ENCODE data around the gene SECISBP2L. TPM values are rescaled to one million over a fixed set of nuclear protein-coding genes. Genes with fewer than 3 reads are reported as not detected.

SECISBP2L gene
- total RNA-seq, 1 donor from 2014 or later, result 20.4 TPM

GRCh38 chr15:48954538-48954937 is 91.7 kb downstream of the SECISBP2L start:
- H3K9ac ChIP-seq (ENCODE audit: low read depth in 1 of 3, low read length in 3 of 3), result no peak overlapping the region
- H3K9me3 ChIP-seq (ENCODE audit: control insufficient read depth in 3 of 3, low read length in 3 of 3), result no peaks in the 10 kb centered on the region
- H3K27ac ChIP-seq (ENCODE audit: low read depth, low read length), result no peak overlapping the region
- no peak overlapping the region for H3K4me3 ChIP-seq (ENCODE audit: low read length in 3 of 3)
- H3K4me1 ChIP-seq (ENCODE audit: control insufficient read depth in 3 of 3, insufficient read depth in 3 of 3, low read length in 3 of 3), result no peaks in the 10 kb centered on the region
- no peaks in the 10 kb centered on the region for H3K36me3 ChIP-seq (ENCODE audit: control insufficient read depth in 3 of 3, insufficient read depth in 3 of 3, low read length in 3 of 3)
- no peaks in the 10 kb centered on the region for H3K27me3 ChIP-seq (ENCODE audit: control insufficient read depth in 3 of 3, insufficient read depth in 3 of 3, low read length in 3 of 3)

- Histone ChIP-seq H3K9me3 (ENCODE audit: control insufficient read depth in 3 of 3, low read length in 3 of 3) (no peaks in the 10 kb centered on the region), H3K4me3 (ENCODE audit: low read length in 3 of 3) (no peak overlapping the region), H3K4me1 (ENCODE audit: control insufficient read depth in 3 of 3, insufficient read depth in 3 of 3, low read length in 3 of 3) (no peaks in the 10 kb centered on the region), H3K27ac (ENCODE audit: low read depth, low read length) (no peak overlapping the region), H3K9ac (ENCODE audit: low read depth in 1 of 3, low read length in 3 of 3) (no peak overlapping the region), H3K36me3 (ENCODE audit: control insufficient read depth in 3 of 3, insufficient read depth in 3 of 3, low read length in 3 of 3) (no peaks in the 10 kb centered on the region), H3K27me3 (ENCODE audit: control insufficient read depth in 3 of 3, insufficient read depth in 3 of 3, low read length in 3 of 3) (no peaks in the 10 kb centered on the region)
These were observed 99.4 kb downstream of the SECISBP2L start for GRCh38 chr15:48946840-48947187.

GRCh38 chr15:48946074-48946839 is 100.0 kb downstream of the SECISBP2L start:
- no peak overlapping the region for H3K4me3 ChIP-seq (ENCODE audit: low read length in 3 of 3)

GRCh38 chr15:48945386-48945785 is 100.9 kb downstream of the SECISBP2L start:
- H3K27me3 ChIP-seq (ENCODE audit: control insufficient read depth in 3 of 3, insufficient read depth in 3 of 3, low read length in 3 of 3), result no peaks in the 10 kb centered on the region
- H3K4me3 ChIP-seq (ENCODE audit: low read length in 3 of 3), result no peak overlapping the region
- no peak overlapping the region for H3K27ac ChIP-seq (ENCODE audit: low read depth, low read length)
- H3K36me3 ChIP-seq (ENCODE audit: control insufficient read depth in 3 of 3, insufficient read depth in 3 of 3, low read length in 3 of 3), result no peaks in the 10 kb centered on the region
- no peaks in the 10 kb centered on the region for H3K9me3 ChIP-seq (ENCODE audit: control insufficient read depth in 3 of 3, low read length in 3 of 3)
- H3K9ac ChIP-seq (ENCODE audit: low read depth in 1 of 3, low read length in 3 of 3), result no peak overlapping the region
- H3K4me1 ChIP-seq (ENCODE audit: control insufficient read depth in 3 of 3, insufficient read depth in 3 of 3, low read length in 3 of 3), result no peaks in the 10 kb centered on the region

More at GRCh38 chr15:48946074-48946839, 100.0 kb downstream of the SECISBP2L start:
- Histone ChIP-seq H3K36me3 (ENCODE audit: control insufficient read depth in 3 of 3, insufficient read depth in 3 of 3, low read length in 3 of 3) (no peaks in the 10 kb centered on the region), H3K27ac (ENCODE audit: low read depth, low read length) (no peak overlapping the region), H3K9ac (ENCODE audit: low read depth in 1 of 3, low read length in 3 of 3) (no peak overlapping the region), H3K9me3 (ENCODE audit: control insufficient read depth in 3 of 3, low read length in 3 of 3) (no peaks in the 10 kb centered on the region), H3K4me1 (ENCODE audit: control insufficient read depth in 3 of 3, insufficient read depth in 3 of 3, low read length in 3 of 3) (no peaks in the 10 kb centered on the region), H3K27me3 (ENCODE audit: control insufficient read depth in 3 of 3, insufficient read depth in 3 of 3, low read length in 3 of 3) (no peaks in the 10 kb centered on the region)

- H3K4me3 ChIP-seq (ENCODE audit: low read length in 3 of 3), result no peak overlapping the region
- no peak overlapping the region for H3K27ac ChIP-seq (ENCODE audit: low read depth, low read length)
- no peaks in the 10 kb centered on the region for H3K27me3 ChIP-seq (ENCODE audit: control insufficient read depth in 3 of 3, insufficient read depth in 3 of 3, low read length in 3 of 3)
- no peaks in the 10 kb centered on the region for H3K36me3 ChIP-seq (ENCODE audit: control insufficient read depth in 3 of 3, insufficient read depth in 3 of 3, low read length in 3 of 3)
- H3K9me3 ChIP-seq (ENCODE audit: control insufficient read depth in 3 of 3, low read length in 3 of 3), result no peaks in the 10 kb centered on the region
- no peaks in the 10 kb centered on the region for H3K4me1 ChIP-seq (ENCODE audit: control insufficient read depth in 3 of 3, insufficient read depth in 3 of 3, low read length in 3 of 3)
- H3K9ac ChIP-seq (ENCODE audit: low read depth in 1 of 3, low read length in 3 of 3), result no peak overlapping the region
These were observed 104.3 kb downstream of the SECISBP2L start for GRCh38 chr15:48941904-48942303.

GRCh38 chr15:48940508-48940907 is 105.7 kb downstream of the SECISBP2L start:
- Histone ChIP-seq H3K4me3 (ENCODE audit: low read length in 3 of 3) (no peak overlapping the region), H3K36me3 (ENCODE audit: control insufficient read depth in 3 of 3, insufficient read depth in 3 of 3, low read length in 3 of 3) (no peaks in the 10 kb centered on the region), H3K27ac (ENCODE audit: low read depth, low read length) (no peak overlapping the region), H3K9me3 (ENCODE audit: control insufficient read depth in 3 of 3, low read length in 3 of 3) (no peaks in the 10 kb centered on the region), H3K27me3 (ENCODE audit: control insufficient read depth in 3 of 3, insufficient read depth in 3 of 3, low read length in 3 of 3) (no peaks in the 10 kb centered on the region), H3K9ac (ENCODE audit: low read depth in 1 of 3, low read length in 3 of 3) (no peak overlapping the region), H3K4me1 (ENCODE audit: control insufficient read depth in 3 of 3, insufficient read depth in 3 of 3, low read length in 3 of 3) (no peaks in the 10 kb centered on the region)

- H3K4me1 ChIP-seq (ENCODE audit: control insufficient read depth in 3 of 3, insufficient read depth in 3 of 3, low read length in 3 of 3), result no peaks in the 10 kb centered on the region
- H3K9me3 ChIP-seq (ENCODE audit: control insufficient read depth in 3 of 3, low read length in 3 of 3), result no peaks in the 10 kb centered on the region
- H3K9ac ChIP-seq (ENCODE audit: low read depth in 1 of 3, low read length in 3 of 3), result no peak overlapping the region
- H3K27ac ChIP-seq (ENCODE audit: low read depth, low read length), result no peak overlapping the region
- H3K27me3 ChIP-seq (ENCODE audit: control insufficient read depth in 3 of 3, insufficient read depth in 3 of 3, low read length in 3 of 3), result no peaks in the 10 kb centered on the region
- no peaks in the 10 kb centered on the region for H3K36me3 ChIP-seq (ENCODE audit: control insufficient read depth in 3 of 3, insufficient read depth in 3 of 3, low read length in 3 of 3)
- no peak overlapping the region for H3K4me3 ChIP-seq (ENCODE audit: low read length in 3 of 3)
These were observed 106.6 kb downstream of the SECISBP2L start for GRCh38 chr15:48939648-48940047.

Small RNA genes lying within 50 kb of the gene (small RNA-seq; reads per million reads assigned to genes)
- gene RF00019, result not detected

Other genes with a start within 250 kb of the SECISBP2L start
- 2.6 TPM for gene CEP152, start 235.4 kb downstream of the SECISBP2L start, total RNA-seq
- gene EID1, start 168.3 kb downstream of the SECISBP2L start, total RNA-seq, result 91.3 TPM
- gene SHC4, start 82.5 kb downstream of the SECISBP2L start, total RNA-seq, result 2.1 TPM
- gene COPS2, start 109.2 kb upstream of the SECISBP2L start, total RNA-seq, result 40.7 TPM
- 50.1 TPM for gene GALK2, start 123.8 kb upstream of the SECISBP2L start, total RNA-seq